ENCODE data around the gene AUNIP.
A peak's percentile ranks its signal among the peaks of the same experiment; 100 is the strongest.

AUNIP gene

DNA sequence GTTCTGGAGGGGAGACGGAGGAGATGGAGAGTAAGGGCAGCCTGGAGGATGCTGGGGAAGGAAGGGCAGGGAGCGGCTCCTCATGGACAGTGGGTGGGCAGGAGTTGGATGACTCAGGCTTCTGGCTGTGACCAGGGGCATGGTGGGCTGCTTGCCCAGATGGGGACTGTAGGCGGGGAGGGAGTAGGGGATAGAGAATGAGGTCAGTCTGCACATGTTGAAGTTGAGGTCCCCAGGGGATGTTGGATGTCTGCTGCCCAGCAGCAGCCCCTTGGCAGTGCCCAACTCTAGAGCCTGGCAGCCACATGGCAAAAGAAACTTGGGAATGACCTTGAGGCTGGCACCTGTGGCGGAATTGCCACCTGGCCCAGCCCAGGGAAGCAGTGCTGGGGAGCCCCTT, 52.8 kb downstream of the AUNIP start:
- DNase-seq, result no peak

DNA sequence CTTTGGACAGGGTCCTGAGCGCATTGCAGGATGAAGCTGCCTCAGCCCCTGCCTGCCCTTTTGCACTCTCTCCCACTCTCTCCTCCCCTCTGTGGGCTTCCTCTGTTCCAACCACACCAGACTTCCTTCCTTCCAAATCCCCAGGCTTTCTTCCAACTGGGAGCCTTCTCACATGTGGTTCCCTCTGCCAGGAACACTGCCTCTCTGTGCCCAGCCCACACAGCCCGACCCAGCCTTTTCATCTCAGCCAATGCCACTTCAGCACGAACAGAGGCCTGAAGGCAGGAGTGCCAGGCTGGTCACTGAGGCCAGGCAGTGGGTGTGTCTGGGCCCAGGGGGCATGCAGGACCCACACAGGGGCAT, 53.4 kb downstream of the AUNIP start:
- DNase-seq, result no peak

DNA sequence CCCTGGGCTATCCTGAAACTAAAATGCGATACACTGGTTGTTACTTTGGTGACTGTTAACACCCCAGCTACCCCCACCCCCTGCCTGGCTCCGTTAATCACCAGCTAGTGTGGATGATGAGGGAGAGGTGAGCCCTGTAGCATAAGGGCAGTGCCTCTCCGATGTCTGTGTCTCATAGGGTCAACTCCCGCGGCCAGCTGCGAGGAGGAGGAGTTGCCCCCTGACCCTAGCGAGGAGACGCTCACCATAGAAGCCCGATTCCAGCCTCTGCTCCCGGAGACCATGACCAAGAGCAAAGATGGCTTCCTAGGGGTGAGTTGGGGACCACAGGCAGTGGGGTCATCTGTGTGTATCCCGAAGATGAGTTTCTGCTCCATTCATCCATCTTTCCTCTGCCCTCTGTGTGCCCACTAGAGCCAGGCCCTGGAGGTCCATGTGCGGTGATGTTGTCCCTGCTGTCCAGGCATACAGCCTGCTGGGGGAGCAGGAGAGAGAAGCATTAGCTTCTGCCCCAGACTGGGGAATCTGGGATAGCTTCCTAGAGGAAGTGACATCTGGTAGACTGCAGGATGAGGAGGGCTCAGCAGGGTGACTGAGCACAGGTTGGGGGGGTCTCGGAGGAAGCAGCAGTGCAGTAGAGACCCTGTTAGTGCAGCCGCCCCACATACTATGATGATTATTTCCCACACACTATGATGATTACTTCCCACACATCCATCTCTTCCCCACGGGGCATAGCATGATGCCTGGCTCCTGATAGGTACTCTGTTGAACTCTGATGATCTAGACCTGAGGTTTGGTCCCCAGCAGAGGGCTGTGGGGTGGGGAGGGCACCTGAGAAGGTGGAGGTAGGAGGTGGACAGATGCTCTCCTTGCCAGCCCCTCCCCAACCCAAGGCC, 54.0 kb downstream of the AUNIP start:
- DNase-seq, result no peak

DNA sequence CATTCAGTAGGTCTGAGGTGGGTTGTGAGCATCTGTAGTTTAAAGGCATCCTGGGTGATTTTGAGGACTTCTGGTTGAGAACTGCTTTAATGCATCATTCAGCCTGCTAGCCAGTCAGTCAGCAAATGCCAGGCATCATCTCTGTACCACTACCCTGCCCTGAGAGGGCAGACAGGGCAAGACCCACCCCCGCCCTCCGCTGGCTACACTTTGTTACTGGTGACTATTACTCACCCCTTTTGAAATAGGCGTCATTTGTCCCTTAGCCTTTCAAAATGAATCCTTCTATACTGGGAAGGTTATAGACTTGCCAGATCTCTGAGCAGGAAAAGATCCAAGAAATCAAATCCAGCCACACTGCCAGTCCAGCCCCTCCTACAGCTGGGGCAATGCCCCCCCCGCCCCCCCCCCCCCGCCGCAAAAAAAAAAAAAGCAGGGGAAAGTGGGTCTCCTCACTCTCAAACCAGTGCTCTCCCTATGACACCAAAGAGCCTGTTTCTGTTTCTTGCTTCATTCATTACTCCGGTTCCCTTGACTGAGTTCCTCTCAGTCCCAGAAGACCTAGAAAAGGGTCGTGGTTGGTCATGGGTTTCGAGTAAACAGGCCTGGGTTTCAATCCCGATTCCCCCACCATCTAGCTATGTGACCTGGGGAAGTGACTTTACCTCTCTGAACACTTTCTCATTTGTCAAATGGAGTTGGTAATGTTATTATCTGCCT, 54.9 kb downstream of the AUNIP start:
- DNase-seq, result no peak

DNA sequence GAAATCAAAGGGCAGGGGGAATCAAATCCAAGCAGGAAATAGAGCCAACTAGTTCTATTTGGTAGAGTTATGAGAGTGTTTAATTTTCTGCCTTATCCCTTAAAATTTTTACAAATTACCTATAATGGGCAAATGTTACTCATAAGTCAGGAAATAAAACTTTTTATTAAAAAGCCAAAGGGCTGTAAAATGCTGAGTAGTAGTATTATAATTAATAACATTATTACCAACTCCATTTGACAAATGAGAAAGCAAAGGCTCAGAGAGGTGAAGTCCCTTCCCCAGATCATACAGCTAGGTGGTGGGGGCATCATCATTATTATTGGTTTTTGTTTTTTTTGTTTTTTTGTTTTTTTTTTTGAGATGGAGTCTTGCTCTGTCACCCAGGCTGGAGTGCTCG, 55.9 kb downstream of the AUNIP start:
- no peak for DNase-seq

DNA sequence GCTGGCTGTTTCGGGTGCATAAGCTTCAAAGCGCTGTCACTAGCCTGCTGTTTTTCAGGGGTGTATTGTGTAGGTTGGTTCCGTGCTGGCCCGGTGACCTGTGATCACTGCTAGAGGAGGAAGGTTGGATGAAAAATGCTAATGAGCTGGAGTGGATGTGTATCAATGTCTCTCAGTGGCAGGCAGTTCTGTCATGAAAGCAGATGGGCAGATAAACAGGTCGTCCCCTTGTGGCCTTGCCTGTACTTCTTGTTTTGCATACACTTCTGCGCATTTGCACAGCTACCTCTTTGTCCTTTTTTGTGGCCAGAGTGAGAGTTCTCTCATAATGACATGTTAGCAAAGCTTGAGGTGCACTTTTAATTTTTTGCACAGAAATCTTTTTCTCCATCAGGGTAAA, 56.3 kb downstream of the AUNIP start:
- no peak for DNase-seq

DNA sequence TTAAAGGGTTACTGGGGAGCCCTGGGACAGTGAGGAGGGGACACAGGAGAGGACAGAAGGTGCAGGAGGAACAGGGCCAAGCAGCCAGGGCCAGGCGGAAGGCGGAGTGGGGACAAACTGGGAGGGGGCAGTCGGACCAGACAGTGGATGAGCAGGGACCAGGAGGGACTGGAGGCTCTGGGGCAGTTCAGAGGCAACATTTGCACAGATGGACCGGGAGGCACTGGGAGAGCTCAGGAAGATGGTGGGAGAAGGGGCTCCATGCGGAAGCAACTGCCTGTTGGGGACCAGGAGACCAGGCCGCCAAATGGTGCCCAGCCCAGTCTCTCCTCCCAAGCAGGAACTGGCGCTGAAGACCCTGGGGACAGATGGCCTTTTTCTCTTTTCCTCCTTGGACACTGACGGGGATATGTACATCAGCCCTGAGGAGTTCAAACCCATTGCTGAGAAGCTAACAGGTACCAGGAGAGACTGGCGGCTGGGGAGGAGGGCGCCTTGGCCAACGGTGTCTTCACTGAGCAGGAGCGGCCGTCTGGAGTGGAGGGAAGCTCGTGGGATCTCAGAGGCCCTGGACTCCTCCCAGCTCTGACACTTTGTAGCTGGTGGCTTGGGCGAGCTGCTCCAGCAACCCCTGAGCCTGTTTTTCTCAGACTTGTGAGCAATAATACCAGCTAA, 58.4 kb downstream of the AUNIP start:
- DNase-seq, result no peak

DNA sequence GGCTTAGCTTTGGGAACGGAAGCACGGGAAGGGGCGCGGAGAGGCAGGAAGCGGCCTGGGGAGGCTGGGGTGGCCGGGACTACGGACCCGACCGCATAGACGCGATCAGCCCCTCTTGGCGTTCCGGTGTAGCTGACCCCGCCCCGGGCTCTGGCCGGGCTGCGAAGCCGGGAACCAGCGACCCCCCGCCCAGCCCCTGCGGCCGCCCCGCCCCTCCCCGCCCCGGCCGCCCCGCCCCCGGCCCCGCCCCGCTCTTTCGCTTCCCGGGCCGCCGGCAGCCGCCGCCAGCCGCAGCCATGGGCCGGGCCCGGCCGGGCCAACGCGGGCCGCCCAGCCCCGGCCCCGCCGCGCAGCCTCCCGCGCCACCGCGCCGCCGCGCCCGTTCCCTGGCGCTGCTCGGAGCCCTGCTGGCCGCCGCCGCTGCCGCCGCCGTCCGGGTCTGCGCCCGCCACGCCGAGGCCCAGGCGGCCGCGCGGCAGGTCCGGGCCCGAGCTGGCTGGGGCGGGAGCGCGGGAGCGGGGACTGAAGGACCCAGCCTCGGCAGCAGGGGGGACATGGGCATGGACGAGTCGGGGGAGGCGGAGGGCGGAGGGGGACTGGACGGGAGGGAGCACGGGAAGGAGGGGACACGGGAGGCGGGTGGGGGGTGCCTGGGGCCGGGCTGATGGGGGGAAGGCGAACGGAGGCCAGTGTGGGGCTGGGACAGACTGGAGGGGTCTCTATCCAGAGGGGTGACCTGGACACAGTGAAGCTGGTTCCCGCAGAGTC, 59.1 kb downstream of the AUNIP start, which contains the start of gene SELENON:
TSS of gene SELENON (plus strand) at position 259 of the 768 bp plus-strand sequence. CDS start at position 297, 38 bp downstream.
- no peak for DNase-seq

DNA sequence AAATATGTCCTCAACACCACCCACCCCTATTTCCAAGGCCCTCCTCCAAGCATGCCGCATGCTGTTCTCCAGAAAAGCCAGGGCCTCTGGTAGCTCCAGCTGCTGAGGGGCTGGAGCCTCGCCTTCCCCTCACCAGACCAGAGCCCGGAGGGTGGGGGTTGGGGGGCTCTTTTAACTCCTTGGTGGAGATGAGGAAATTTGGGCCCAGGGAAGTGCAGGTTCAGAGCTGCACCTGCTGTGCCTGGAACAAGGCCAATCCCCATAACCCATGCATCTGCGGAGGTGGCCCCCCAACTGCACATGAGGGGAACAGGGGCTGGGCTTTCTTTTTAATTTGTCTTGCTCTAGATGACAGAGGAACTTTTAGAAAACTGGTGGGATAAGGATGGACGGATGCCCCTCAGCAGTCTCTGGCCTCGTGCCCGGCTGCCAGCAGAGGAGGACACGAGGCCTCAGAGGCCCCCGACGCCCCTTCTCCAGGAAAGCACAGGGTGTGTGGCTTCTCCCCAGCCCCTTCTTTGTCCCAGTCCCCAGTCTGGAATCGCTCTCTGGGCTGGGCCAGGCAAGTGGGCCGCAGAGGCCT, 59.8 kb downstream of the AUNIP start:
- DNase-seq, result no peak

DNA sequence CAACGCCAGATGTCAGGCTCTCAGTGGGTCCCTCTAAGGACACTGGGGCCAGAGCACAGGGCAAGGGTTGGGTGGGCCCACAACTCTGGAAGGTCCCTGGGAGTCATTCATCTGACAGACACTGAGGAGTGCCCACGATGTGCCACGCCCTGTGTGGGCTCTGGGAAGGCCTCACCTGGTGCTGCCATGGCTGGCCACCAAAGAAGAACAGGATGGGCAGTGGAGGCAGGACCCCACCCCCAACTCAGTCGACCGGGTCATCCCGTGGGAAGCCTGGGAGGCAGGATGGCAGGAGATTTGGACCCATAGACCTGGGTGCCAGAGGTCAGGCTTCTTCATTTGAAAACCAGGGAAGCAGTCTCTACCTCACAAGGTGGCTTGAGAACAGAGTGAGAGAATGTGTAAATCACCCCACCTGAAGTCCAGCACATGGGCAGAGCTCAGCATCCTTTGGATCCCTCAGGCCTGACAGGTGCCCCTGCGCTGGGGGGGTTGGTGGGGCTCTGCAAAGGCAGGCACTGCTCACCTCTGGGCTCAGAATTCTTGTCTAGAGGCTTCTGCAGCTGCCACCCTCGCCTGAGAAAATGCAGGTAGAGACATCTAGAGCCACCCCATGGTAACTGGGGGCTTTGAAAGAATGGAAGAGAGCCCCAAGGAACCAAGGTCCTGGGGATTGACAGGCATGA, 60.4 kb downstream of the AUNIP start:
- no peak for DNase-seq

DNA sequence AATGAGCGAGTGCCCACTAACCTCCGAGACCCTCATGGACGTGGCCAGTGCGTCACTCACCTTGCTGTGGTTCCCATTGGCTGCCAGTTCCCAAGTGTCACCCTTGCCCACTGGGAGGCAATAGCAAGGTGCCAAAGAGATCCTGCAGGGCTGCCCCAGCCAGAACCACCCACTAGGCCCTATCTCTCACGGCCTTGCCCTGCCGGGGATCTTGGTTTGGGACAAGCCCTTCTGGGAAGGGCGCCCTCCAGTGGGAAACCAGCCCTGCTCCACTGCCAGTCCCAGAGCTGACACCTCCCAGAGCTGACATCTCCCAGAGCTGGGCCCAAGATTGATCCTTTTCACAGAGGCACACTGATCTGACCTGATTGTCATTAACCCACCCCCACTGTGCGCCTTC, 61.3 kb downstream of the AUNIP start:
- no peak for DNase-seq

DNA sequence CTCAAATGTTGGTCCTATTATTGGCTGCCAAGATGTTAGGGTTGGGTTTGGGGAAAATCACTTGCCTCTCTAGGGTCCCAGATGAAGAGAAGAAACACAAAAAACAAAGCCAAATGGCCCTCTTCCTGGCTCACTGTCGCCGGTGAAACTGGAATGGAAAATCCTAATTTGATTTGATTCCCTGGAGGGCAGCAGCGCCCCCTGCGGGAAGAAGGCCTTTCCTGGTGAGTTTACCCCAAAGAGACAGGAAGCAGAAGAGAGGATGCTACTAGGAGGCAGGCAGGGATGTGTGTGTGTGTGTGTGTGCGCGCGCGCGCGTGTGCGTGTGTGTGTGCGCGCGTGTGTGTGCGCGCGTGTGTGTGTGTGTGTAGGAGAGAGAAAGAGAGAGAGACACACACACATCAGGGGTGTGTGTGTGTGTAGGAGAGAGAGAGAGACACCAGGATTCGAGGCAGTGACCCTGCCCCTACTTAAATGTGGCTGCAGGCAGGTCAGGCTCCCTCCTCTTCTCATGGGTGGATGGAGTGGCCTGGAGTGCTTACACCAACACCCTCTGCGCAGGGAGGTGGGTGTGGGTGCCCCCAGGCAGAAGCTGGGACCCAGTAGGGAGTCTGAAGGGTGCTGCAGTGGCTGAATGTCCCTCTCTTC, 62.3 kb downstream of the AUNIP start:
- peak; percentile 15 for DNase-seq

DNA sequence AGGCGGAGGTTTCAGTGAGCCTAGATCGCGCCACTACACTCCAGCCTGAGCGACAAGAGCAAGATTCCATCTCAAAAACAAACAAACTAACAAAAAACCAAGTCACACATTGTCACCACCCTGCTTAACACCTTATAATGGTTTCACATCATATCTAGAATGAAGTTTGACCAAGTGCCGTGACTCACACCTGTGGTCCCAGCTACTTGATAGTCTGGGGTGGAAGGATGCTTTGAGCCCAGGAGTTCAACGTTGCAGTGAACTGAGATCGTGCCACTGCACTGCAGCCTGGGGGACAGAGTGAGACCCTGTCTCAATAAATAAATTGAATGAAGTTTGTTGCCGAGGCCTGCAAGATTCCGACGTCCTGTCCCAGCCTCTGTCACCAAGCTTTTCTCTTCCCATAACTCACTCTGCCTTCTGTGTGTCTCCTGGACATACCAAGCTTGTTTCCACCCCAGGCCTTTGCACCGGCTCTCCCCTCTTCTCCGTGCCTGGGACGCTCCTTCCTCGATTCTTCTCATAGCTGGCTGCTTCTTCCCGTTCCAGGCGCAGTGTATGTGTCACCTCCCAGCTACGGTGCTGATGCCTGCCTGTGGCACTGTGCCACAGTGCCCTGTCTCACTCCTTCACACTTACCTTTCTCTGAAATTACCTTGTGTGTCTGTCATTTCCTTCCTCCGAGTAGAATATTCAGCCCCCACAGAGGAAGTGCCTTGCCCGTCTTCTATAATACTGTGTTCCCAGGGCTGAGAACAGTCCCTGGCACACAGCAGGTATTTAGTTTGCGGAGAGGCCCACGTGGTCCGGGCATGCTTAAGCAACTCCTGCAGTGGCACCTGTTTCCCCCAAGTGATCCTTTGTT, 63.1 kb downstream of the AUNIP start:
- no peak for DNase-seq

DNA sequence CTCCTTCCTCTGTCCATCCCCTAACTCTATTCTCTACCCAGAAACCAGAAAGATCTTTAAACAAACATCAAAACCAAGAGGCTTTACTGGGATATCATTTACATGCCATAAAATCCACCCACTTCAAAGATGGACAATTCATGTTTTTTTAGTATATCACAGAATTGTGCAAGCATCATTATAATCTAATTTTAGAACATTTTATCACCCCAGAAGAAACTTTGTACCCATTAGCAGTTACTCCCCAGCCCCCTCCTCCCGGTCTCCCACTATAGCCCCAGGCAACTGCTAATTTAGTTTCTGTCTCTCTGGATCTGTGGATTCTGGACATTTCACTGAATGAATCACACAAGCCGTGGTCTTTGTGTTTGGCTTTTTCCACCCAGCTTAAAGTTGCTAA, 64.0 kb downstream of the AUNIP start:
- DNase-seq, result no peak

DNA sequence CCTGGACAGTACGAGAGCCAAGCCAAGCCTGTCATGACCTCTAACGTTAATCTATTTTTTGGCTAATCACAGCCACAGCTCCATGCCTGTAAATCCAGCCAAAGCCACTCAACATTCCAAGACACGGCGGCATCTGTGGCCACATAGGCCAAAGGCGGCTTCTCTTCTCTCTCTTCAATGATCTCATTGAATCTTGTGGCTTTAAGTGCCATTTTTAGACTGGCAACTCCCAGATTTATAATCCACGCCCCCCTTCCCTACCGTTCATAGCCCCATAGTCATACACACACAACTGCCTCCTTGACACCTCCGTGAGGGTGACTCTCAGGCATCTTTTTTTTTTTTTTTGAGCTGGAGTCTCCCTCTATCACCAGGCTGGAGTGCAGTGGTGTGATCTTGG, 64.9 kb downstream of the AUNIP start:
- no peak for DNase-seq

DNA sequence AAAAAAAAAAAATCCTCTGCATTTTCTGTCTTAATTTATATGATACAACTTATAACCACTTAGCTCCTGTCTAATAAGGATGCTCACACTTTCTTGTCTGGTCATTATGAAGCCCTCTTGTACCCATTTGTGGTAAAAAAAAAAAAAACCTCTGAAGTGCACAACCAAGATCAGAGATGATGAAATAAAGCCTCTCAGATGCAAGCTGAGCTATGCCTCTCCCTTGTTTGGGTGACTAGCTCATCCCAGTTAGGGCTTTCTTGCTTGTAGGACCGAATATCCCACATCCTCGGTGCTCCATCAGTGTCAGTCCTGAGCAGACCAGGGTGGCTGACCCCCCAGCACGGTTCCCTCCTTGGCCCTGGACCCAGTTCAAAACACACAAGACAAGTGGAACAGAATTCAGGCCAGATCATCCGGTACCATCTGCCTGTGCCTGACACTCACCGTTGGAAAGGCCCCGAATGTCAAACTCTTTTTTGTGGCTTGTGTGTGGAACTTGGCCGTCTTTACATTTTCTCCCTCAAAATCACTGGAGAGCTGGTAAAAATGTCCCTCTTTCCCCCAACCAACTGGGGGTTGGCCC, 65.6 kb downstream of the AUNIP start:
- no peak for DNase-seq

DNA sequence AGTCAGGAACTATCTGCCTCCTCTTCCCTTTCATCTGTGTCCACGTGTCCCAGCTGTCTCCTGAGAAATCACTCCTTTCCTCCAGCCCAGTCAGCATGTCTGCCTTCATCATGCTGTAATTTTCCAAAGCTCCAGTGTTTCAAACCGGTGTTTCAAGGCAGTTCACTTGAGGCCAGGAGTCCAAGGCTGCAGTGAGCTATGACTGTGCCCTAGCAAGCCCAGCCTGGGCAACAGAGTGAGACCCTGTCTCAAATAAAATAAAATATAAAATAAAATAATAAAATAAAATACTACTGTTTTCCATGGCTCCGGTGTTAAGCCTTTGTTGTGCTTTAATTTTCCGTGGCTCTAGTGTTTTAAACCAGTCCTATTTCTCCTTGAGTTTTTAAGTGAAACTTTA, 67.1 kb downstream of the AUNIP start:
- no peak for DNase-seq

DNA sequence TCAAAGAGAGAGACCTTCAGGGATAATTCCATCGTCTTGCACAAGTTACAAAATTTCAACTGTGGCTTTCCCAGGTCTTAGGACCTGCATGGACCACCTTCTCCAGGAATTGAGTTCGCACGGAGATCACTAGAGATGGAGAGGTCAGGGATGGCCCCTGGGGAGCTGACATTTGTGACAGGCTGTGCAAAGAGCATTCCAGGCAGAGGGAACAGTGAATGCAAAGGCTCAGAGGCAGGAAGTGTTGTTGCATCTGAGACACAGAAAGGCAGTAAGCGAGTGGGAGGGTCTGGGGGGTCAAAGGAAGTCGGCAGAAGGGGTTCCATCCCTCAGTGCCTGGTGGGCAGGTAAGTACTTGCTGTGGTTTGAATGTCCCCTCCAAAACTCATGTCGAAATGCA, 68.8 kb downstream of the AUNIP start:
- no peak for DNase-seq

DNA sequence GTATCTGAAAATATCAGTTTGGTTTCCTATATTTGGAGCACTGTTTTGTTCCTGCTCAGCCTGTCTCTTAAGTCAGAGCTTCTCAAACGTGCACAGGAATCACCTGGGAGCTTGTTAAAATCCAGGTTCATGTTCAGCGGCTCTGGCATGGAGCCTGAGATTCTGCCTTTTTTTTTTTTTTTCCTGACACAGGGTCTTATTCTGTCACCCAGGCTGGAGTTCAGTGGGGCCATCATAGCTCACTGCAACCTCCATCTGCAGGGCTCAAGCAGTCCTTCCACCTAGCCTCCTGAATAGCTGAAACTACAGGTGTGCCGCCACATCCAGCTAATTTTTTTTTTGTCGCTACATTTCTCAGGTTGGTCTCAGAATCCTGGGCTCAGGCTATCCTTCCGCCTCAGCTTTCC, 71.5 kb downstream of the AUNIP start:
- no peak for DNase-seq

All from NCI-H524 treated with DMSO at 0.1 percent for 48 hours (cell line).